Superior temporal gyrus (tissue), 1 donor: Measurements from ENCODE around the gene SCML2.
"Not testable (repeated sequence)": the region's sequence is repeated elsewhere in the genome, so short reads cannot be mapped to it uniquely, and the experiment has no call there.

Source experiments
- DNase-seq: peaks from one replicate; pipeline ENCODE4 v3.0.0-alpha.2; 2016; ENCODE audit errors: extremely low spot score

SCML2 gene

DNA sequence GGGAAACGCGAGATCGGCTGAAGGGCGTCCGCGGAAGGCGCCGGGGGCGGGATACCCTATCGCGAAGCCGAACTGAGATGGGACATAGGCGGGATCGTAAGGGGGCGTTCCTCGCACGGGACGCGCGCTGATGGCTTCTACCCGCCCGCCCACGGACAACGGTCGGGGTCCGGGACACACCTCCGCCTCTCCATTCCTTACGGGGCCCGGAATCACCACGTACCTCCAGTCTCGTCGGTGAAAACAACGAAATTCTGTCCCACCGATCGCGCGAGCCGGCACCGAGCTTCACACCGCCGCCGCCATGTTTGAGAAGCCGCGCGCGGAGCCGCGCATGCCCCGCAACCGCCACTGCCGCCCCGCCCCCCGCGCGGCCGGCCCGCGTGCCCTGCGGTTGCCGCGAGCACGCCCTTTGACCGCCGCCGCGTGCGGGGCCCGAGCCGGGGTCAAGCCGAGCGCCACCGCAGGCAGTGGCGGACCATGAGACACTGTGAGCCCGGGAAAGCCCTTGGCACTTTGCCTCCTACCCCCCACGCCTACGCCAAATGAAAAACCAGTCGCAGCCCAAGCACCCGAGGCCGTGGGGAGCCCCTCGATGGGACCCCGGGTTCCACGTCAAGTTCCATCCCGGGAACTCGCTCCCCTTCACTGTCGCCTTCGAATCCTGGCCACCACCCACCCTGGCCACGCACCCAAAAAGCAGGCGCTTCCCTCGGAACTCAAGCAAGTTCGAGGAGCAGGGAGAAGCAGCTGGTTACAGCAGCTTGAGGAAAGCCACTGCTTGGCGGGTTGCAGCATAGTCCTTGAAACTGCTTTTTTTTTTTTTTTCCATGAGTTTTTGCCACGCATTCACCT, at the start of gene SCML2:
SCML2 (minus strand) TSS at position 320 of the 855 bp plus-strand sequence. CDS start 20,617 bp downstream, outside the sequence.
- peak; percentile 11 for DNase-seq

DNA sequence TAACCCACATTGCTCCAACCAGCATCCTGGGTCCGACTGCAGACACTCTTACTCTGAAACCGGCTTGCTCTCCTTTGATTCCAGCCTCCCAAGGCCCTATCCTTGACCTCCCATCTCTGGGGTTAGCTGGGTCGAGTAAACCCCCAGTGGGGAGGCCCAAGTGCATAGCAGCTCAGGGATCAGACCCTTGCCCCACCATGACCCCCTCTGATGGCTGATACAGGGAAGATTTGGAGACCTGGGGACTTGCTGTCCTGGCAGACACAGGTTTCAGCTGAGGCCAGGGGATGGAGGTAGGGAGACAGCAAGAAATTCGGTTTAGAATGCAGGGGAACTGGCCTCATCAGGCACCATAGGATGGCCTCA, 47.3 kb upstream of the SCML2 start:
- no peak for DNase-seq

DNA sequence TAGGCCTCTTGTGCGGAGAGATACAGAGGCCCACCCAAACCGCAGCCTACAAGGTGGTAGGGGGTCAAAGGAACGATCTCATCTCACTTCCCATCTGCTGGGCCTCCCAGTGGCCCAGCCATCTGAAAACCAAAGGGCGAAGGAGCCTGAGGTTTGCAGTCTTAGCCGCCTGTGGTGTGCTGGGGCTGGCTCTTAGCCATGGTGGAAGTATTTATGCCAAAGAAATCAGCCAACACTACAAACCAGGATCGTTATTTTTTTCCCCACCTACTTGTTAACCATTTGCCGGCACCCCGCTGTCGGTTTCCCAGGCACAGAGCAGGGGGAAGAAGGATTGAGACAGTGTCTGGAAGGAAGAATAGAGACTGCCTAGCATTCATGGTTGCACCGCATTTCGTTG, 40.0 kb upstream of the SCML2 start:
- DNase-seq: no peak

DNA sequence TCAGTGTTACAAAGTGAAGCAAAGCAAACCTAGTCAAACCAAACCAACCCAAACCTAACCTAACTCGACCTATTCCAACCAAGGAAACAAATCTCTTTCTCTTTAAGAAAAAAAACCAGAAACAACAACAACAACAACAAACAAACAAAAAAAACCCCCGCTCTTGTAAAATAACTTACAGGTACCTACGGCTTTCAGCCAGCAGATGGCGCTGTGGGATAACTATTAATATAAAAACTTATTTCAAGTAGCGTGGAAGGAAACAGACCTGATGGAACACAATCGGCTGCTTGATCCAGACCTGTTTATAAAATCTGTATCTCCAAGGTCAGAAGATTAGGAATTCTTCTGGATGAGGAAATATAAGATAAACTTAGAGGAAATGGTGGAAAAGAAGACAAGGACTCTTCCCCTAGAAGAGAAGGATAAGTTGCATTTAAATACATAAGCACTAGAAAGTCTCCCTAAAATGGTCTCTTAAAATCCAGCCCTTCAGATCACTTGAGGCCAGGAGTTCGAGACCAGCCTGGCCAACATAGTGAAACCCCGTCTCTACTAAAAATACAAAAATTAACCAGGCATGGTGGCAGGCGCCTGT, 36.6 kb upstream of the SCML2 start:
- DNase-seq: peak; percentile 78

DNA sequence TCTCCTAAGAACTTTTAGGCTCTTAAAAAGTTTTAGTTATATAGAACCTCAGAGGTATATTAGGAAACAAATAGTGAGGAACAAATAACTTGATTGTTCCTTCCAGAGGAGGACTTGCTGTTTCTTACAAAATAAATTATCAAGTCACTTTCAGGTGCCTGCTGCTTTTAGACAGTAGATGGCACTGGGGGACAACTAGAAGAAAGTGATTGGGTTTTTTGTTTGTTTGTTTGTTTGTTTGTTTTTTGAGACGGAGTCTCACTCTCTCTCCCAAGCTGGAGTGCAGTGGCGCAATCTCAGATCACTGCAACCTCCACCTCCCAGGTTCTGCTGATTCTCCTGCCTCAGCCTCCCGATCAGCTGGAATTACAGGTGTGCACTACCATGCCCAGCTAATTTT, 35.5 kb upstream of the SCML2 start:
- no peak for DNase-seq

DNA sequence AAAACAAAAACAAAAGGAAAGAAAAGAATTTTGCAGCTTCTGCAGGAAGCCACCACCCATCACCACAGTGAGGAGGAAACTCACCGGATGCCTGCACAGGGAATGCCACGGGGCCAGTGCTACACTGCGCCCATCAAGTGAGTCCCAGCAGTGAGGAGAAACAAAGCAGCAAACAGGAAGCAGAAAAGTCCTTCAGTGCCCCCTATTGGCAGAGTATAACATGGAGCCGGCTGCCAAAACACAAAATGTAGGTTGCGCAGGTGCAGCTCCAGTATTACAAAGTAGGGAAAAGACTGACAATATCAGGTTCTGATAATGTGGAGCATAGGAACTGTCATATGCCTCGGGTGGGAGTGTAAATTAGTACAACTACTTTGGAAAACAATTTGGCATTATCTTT, 23.3 kb upstream of the SCML2 start:
- DNase-seq: no peak

DNA sequence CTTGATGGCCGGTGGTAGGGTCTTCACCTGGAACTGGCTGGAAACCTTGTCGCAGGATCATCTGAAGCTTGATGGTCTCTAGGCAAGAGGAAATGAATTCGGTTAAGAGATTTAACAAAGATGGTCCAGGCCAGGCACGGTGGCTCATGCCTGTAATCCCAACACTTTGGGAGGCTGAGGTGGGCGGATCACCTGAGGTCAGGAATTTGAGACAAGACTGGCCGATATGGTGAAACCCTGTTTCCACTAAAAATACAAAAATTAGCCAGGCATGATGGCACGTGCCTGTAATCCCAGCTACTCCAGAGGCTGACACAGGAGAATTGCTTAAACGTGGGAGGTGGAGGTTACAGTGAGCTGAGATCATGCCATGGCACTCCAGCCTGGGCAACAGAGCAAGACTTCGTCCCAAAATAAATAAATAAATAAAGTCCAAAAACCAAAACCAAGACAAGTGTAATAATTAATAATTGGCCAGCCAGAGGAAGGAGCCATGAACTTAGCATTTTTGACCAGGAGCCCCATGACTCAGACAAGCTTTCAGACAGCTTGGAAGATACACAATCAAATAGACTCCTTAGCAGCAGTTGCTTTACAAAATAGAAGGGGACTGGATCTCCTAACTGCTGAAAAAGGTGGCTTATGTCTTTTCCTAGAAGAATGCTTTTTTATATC, 20.8 kb upstream of the SCML2 start:
- DNase-seq: not testable (repeated sequence)

DNA sequence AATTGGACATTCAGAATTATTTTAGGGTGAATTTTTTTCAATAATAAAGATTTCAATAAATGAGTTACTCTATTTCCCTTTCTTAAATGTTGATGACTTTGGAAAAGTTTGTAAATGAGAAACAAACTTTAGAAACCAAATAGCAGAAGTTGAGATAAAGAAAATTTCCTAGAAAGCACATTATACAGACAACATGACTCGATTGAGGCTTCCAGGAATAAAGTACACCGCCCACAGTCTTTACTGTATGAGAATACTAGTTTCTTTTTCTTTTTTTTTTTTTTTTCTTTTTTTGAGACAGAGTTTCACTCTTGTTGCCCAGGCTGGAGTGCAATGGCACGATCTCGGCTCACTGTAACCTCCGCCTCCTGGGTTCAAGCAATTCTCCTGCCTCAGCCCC, 14.6 kb upstream of the SCML2 start:
- not testable (repeated sequence) for DNase-seq

DNA sequence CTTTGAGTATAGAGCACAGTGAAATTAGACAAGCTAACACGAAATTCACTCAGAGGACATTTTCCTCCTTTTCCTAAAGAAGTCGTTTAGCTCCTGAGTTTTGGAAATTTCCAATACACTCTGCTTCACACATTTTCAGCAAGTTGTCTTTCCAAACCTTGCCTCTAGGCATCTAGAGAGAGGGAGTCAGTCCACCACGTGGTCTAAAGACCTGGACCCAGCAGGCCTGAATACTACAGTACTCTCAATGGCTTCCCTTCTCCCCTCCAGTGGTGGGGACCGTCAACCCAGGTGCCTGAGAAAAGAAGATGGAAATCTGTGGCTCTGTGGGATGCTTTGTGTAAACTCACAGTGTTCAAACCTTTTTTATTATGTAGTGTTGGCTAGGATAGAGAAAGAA, 13.9 kb upstream of the SCML2 start:
- DNase-seq: no peak

DNA sequence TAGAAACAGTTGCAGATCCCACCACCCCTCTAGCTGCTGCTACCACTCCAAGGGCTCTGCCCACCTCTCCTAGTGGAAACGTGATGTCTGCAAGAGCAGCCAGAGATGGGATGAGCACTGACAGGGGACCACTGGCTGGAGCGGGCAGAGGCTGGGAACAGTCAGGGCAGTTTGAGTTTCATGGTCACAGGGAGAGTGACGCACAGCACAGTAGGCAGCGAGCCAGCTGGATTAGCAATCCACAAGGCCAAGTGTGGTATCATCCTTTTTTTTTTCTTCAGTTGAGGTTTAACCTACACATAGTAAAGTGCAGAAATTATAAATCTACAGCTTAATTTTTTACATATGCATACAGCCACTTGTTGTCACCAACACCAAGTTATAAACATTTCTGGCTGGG, 6.4 kb upstream of the SCML2 start:
- DNase-seq: no peak

DNA sequence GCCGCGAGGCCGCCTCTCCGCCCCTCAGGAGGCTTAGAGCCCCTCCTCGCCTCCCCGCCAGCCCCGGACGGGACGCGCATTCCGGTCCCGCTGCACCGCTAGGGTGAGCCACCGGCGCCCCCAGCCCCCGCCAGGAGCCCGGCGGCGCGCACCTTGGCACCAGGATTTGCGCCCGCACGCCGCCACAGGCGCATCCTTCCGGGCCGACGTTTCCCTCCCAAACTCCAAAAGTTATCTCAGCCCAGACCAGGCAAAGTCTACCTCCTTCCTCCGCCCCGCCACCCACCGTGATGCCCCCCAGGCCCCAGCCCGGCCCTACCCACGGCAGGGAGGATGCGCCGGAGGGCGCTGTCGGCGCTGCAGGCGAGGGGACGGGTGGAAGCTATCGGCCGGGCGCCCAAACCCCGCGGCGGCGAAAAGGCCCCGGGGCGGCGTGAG, 538 bp downstream of the SCML2 start:
- no peak for DNase-seq

DNA sequence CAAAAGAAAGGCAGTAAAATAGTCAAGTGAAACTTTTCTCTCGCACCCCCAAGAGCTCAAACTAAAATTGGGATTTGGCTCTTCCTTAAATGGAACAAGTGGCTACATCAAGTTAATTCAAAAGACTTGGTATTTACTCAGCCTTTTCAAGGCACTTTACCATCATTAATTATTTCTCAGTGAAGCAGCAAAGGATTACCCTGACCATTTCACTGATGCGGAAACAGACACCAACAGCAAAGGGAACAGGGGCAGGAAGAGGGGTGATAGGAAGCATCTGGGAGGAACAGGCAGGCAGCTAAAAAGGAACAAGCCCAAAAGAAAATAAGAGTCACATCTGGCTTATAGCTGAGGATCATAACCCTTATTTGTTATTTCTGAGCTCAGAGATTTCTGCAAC, 2.7 kb downstream of the SCML2 start:
- DNase-seq: no peak

DNA sequence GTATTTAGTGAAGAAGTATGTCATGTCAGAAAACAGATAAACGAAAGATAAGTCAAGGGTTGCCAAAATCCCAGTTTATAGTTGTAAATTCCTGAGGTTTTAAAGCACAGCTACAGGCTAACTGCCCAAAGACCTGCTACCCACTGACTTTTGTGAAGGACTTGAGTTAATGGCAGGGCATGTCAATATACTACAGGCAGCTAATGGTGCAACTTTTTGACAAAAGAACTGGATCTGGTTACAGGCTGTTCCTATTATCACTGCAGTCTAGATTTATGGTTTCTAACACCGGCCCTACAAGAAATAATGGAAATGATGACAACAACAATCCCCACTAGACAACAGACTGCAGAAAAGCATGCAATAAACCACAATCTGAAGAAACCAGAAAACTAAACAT, 6.4 kb downstream of the SCML2 start:
- DNase-seq: no peak

DNA sequence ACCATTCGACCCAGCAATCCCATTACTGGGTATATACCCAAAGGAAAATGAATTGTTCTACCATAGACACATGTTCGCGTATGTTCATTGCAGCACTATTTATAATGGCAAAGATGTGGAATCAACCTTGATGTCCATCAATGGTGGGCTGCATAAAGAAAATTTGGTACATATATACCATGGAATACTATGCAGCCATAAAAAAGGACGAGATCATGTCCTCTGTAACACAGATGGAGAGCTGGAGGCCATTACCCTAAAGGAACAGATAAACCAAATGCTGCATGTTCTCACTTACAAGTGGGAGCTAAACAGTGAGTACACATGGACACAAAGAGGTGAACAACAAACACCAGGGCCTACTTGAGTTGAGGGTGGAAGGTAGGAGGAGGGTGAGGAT, 45.1 kb downstream of the SCML2 start:
- no peak for DNase-seq

DNA sequence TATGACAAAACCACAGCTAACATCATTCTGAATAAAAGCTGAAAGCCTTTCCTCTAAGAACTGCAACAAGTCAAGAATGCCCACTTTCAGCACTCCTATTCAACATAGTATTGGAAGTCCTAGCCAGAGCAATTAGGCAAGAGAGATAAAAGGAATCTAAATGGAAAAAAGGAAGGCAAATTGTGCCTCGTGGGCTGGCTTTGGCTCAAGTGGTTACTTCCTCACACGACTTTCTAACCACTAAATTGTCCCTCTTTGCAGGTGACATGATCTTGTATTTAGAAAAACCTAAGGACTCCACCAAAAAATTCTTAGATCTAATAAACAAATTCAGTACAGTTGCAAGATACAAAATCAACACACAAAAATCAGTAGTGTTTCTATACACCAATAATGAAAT, 57.2 kb downstream of the SCML2 start:
- no peak for DNase-seq

DNA sequence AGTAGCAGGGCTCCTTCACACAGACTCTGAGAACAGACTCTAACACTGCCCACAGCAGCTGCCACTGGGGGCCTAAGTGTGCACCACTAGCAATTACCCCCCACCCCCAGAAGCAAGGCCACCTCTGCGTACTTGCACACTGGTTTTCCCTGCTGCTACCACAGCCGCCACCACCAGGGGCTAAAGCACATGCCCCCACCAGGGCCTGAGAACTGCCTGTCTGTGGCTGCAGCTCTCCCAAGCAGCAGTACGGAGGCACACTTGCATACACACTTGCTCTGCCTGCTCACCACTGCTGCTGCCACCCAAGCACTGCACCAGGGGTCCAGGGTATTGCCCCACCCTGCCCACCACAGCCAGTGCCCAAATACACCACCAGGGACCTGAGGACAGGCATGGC, 59.6 kb downstream of the SCML2 start:
- no peak for DNase-seq

DNA sequence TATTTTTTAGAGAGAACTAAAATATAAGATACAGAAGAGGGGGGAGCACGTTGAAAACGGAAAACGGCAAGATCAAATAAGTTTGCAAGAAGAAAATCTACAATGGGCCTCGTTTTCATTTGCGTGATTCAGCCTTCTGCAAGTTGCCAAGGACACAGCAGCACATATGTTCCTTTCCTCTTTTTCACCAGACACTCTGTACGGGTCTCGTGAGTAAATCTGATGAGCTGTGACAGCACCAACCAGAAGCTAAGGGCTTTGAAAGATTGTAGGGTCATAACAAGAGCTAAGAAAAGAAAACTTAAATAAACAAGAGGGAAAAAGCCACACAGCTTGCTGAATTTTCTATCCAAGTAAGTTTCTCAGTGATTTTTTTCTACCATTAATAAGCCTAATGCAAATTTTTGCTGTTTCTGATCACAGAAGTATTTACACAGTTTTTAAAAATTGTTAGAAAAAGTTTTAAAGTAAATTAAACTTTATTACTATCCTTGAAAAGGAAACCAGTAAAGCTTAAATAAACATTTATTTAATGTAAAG, 63.4 kb downstream of the SCML2 start:
- DNase-seq: no peak

DNA sequence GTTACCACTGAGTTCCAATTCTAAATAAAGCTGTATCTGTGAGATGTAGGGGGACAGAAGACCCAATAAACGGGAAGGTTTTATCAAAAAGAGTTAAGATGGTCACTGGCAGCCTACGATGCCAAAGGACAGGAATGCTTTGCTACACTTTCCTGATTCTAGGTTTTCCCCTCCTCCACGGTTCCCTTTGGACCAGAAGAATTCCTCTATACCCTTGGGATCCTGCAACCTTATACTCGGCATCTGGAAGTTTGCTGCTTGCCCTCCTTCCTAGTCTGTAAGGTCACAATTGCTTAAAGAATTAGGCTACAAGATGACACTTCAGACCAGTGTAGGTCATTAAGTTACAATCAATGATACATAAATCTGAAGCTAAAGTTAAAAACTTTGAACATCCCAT, 64.3 kb downstream of the SCML2 start:
- no peak for DNase-seq

DNA sequence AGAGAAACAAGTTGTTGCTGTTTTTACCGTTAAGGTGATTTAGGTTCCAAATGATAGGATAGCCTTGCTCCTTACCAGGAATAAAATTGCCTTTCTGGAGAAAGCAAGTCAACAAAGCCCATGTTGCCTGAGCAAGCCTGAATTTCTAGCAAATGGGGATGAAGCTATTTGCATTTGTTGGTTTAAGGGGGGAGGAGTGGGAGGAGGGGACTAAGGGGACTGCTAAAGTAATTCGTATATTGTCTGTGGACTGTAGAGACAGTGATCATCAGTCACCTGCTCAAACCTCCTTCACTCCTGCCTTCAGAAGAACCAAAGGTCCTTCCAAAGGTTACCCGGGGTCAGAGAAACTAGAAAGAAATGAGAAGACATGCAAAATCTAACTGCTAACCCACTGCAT, 65.8 kb downstream of the SCML2 start:
- no peak for DNase-seq

DNA sequence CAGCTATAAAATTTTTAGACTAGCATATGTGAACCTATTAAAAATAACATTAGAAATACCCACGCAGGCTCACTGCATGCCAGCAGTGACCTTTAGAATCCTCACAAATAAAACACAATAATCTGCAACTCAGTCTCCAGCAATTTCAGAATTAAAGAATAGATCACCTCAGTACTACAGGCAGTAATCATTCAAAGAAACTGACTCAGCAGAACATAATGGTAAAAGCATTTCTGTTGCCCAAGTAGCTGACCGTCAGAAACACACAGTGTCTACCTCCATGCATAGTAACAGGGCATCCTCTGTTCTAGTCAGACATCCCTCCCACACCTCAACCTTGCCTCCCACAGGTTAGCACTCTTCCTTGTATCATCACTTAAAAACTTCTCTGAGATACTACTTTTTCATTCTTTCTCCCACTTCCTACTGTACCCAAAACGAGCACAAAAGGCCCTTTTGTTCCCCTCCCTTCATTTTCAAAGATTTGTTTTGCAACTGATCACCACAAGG, 68.1 kb downstream of the SCML2 start:
- DNase-seq: no peak

DNA sequence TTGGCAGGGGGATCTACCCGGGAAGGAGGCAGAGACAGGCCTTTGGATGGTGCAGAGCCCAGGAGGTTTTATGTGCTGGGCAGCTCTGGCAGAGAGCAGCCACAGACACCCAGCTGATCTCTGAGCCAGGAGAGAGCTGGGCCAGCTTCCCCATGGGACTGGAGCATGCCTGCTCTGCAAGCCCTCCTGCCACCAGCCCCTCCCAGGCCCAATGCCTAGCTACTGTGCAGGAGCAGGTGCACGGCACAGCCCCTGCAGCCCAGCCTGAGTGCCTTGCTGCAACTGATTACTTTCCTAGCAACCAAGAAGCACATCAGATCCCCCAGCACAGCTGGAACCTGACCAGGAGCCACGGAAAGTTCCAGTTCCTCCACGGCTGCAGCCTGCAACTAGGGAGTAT, 76.0 kb downstream of the SCML2 start:
- DNase-seq: no peak

DNA sequence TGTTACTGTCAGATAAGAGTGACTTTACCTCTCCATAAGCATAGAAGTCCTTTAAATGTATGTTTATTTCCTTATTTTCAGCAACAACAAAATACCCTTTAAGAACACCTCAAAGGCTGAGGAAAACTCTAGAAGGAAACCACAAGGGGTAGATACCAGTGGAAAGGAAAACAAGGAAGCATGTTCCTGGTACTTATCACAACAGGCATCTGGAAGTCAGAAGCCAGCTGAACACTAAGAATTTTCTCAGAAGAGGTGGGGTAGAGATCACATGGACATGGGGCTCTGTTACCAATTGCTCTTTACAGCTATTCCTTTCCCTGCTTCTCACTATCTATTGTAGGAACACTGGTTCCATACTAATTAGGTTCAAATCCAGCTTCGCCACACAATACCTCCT, 82.3 kb downstream of the SCML2 start:
- DNase-seq: no peak

DNA sequence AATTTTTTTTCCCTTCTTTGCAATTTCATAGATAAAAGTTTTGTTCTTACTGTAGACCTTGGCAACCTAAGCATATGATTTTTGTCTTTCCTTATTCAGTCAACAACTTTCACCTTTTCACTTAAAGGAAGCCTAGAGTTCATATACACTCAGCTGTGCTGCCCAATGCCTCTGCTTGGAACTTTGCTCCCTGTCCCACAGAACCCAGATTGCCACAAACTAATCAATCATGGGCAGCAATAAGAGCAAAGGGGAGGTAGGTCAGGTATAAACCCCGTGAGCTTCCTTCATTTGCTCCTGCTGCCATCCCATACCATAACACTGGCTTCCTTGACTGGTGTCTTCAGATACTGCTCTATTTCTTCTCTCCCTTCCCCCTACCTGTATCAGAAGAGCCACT, 82.8 kb downstream of the SCML2 start:
- DNase-seq: no peak
